Frontal cortex (tissue), 4 donors: ENCODE results near the gene GPR22. TPM values are rescaled to one million over a fixed set of nuclear protein-coding genes. Genes with fewer than 3 reads are reported as not detected.

Experiments used
- DNase-seq, 2 donors: peaks; one replicate each; pipeline ENCODE4 v3.0.0; 2012; ENCODE audit warnings: low spot score in 2 of 2
- FAIRE-seq: peaks from 2 replicates; lab custom pipeline; 2012; peaks lifted over from hg19 to GRCh38; lab: Jason Lieb, UNC
- total RNA-seq: library from RNA; depleted of rRNA; stranded (reverse); fragments of >200 nt; gene quantifications from one replicate; pipeline ENCODE4 v1.2.3, GENCODE V29; 2014
- donor health status: control.
- donor health status: control.
- donor health status: control.

Gene GPR22
- total RNA-seq, 1 donor from 2014 or later: 102 TPM

DNA sequence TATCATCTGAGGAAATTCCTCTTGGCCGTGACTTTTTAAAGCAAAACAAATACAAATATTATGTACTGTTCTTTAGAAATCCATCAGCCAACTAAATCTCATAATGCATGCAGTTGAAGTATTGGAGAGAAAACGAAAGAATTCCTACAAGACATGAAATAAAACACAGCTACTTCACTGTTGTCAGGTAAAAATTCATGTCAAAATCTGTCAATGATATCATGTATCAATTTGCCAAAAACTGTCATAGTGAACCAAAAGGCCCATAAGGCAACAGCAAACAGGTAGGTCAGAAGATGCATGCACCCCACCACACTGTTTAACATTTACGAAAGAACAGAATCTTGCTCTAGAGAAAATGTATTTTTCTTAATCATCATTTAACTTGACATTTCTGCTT, 2.3 kb downstream of the GPR22 start:
- no peak for DNase-seq
- FAIRE-seq: no peak

DNA sequence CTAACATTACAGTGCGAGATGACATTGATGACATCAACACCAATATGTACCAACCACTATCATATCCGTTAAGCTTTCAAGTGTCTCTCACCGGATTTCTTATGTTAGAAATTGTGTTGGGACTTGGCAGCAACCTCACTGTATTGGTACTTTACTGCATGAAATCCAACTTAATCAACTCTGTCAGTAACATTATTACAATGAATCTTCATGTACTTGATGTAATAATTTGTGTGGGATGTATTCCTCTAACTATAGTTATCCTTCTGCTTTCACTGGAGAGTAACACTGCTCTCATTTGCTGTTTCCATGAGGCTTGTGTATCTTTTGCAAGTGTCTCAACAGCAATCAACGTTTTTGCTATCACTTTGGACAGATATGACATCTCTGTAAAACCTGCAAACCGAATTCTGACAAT, 4.3 kb downstream of the GPR22 start:
- FAIRE-seq (no peak), DNase-seq (no peak)

DNA sequence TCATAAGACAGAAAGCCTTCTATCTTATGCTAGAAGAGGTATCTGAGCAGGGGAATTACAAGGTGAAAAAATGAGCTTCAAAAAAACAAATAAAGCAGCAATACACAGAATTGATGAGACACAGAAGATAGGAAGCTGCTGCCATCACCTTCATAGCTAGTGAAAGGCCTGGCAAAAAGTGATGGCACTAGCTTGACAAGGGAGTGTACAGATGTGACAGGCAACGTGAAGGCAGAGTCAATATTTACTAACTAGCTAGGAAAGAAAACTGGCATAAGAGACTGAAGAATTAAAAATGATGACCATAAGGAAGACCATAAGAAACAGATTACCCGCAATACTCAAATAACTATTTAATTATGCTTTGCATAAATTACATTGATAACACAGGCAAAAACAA, 9.4 kb downstream of the GPR22 start:
- FAIRE-seq: no peak
- DNase-seq: no peak

DNA sequence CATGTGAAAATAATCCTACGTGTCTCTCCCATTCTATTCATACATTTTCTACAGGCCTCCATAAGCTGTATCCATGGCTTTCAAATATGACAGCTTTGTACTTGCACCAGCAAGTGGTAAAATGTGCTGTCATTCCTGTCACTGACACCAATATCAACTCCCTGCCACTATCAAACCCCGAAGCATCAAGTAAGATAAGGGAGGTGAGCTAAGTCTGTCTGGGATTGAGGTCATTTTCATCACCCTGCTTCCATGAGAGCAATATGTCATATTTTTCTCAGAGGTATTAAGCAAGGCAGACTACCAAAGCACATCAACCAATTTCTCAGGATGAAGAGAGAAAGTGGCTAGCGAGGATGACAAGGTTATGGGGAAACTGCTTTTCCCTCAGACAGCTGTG, 11.1 kb downstream of the GPR22 start:
- FAIRE-seq: no peak
- no peak for DNase-seq

DNA sequence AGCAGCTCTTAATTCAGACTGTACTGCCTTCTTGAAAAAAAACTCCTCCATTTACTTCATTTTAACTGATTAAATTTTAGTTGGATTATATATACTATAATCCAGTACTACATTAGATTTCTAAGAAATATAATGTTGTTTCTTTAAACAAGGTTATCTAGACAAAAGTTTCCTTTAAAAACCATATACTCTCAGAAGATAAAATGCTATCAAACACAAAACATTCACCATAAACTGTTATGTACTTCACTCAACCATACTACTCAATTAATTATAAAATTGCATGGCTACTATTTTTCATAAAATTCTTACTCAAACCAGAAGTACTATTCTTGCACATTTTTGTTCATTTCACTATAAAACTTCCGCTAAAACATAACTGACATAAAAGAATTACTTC, 12.7 kb downstream of the GPR22 start:
- DNase-seq (no peak), FAIRE-seq (peak; percentile 39)

DNA sequence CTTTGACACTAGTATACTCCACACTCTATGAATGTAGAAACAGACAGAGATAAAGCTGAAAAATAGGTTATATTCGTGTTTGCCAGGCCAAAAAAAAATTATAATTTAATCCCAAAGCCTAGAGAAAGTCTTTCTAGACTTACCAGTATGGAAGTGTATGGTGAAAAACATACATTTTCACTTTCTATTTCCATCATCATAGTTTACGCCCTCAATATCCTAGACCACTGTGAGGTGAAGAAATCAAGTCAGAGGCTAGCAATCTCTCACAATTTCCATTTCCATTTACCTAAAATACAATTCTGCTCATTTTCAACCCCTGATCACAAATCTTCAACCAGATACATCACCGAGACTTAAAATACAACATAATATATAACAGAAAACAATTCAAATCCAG, 16.2 kb downstream of the GPR22 start:
- FAIRE-seq: no peak
- DNase-seq: no peak

DNA sequence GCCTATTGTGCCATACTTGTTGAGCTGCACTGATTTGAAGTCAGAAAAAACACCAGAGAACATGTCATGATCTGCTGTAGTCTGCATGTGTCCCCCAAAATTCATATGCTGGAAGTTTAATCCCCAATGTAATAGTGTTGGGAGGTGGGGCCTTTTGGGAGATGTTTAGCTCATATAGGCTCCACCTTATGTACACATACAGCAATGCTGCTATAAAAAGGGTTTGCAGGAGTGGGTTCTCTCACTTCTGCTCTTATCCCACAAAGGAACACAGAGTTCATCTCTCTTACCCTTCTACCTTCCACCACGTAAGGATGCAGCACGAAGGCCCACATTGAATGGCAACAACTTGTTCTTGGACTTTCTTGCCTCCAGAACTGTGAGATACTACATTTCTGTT, 23.0 kb downstream of the GPR22 start:
- no peak for DNase-seq
- FAIRE-seq: no peak

DNA sequence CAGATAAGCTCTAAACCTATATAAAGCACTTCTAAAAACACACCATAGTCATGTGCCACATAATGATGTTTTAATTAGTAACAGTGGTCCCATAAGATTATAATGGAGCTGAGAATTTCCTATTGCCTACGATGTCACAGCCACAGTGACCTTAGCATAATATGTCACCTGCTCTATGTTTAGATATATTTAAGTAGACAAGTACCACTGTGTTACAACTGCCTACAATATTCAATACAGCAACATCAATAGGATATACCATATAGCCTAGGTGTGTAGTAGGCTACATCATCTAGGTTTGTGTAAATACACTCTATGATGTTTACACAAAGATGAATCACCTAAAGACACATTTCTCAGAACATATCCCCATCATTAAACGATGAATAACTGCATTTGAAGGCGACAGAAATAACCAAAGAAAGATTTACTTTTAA, 24.5 kb downstream of the GPR22 start:
- DNase-seq: no peak
- no peak for FAIRE-seq

DNA sequence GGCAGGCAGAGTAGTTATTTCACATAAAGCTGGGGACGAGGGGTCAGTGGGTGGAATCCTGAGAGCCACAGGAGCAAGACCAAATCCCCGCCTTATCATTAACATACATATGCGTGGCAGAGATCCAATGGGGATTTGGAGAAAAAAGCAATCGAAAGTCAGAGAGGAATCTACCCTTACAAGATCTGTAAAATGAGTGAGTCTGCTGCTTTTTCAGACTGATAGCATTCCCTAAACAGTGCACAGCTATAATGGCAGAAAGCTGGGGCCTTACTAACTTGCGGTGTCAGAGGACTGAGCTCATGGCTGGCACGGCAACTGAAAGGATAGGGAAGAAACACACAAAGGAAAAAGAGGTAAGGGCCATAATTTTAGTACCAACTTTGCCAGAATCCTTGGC, 25.0 kb downstream of the GPR22 start:
- FAIRE-seq: no peak
- DNase-seq: no peak

DNA sequence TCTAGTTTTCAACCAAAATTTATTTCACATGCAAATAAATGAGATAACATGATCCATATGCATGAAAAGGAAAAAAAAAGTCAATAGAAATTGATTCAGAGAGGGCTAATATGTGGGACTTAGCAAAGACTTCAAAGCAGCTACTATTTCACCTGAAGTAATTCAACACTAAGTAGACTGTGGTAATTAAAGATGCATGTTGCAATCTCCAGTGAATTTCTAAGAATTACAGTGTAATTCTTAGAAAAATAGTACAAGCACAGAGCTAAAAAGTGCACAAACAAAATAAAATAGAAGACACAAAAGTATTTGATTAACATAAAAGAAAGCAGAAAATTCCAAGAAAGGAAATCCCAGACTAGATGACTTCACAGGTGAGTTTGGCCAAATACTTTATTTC, 25.7 kb downstream of the GPR22 start:
- FAIRE-seq: no peak

DNA sequence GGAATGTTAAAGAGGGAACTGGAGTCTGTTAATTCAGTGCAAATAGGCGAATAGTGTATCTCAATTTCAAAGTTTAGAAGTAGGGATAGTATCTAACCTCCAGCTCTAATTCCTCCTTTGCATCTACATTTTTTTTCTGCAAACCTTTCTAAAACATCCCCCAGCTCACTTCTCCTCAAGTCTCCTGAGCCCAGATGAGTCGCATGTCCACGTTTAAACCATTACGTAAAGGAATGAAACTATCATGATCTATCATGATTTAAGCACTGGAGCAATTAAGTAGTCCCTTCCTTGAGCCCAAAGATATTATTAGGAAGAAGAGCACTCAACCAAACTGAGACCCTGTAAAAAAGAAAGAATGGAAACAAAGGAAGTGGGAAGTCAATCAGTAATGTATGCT, 29.9 kb downstream of the GPR22 start:
- DNase-seq (no peak), FAIRE-seq (no peak)

More for the DNA sequence above, 25.7 kb downstream of the GPR22 start:
- no peak for DNase-seq

DNA sequence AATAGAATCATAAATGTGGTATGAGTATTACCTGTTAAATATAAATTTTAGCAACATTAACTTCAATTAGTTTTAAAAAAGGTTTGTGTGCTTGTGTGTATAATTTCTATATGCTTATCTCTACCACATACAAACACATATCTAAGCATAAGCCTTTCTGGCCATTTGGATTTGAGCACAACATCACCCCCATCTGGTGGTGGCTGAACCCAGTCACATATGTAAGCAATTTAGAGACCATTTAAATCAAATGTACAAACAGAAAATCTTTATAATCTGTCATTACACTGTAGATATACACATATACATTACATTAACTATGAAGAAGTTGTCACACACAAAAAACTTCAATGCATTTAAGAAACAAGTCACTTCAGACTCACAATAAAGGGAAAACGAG, 31.7 kb downstream of the GPR22 start:
- no peak for FAIRE-seq
- no peak for DNase-seq

DNA sequence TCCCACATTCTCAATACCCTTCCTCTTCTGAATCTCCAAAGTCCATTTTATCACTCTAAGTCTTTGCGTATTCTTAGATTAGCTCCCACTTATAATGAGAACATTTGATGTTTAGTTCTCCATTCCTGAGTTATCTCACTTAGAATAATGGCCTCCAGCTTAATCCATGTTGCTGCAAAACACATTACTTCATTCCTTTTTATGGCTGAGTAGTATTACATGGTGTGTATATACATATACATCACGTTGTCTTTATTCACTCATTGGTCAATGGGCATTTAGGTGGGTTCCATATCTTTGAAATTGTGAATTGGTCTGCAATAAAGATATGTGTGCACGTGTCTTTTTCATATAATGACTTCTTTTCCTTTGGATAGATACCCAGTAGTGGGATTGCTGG, 32.3 kb downstream of the GPR22 start:
- FAIRE-seq (no peak), DNase-seq (no peak)

DNA sequence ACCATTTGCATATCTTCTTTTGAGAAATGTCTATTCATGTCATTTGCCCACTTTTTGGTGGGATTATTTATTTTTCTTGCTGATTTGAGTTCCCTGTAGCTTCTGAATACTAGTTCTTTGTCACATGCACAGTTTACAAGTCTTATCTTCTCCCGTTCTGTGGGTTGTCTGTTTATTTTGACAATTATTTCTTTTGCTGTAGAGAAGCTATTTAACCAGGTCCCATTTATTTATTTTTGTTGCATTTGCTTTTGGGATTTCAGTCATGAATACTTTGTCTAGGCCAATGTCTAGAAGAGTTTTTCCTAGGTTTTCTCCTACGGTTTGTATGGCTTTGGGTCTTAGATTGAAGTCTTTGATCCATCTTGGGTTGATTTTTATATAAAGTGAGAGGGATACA, 32.9 kb downstream of the GPR22 start:
- DNase-seq: no peak
- FAIRE-seq: no peak

DNA sequence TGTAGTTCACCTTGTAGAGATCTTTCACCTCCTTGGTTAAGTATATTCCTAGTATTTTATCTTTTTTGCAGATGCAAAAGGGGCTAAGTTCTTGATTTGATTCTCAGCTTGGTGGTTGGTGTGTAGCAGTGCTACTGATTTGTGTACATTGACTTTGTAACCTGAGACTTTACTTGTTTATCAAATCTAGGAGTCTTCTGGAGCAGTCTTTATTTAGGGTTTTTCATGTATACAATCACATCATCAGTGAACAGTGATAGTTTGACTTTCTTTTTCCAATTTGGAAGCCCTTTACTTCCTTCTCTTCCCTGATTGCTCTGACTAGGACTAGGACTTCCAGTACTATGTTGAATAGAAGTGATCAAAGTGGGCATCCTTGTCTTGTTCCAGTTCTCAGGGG, 33.8 kb downstream of the GPR22 start:
- FAIRE-seq (no peak), DNase-seq (no peak)

DNA sequence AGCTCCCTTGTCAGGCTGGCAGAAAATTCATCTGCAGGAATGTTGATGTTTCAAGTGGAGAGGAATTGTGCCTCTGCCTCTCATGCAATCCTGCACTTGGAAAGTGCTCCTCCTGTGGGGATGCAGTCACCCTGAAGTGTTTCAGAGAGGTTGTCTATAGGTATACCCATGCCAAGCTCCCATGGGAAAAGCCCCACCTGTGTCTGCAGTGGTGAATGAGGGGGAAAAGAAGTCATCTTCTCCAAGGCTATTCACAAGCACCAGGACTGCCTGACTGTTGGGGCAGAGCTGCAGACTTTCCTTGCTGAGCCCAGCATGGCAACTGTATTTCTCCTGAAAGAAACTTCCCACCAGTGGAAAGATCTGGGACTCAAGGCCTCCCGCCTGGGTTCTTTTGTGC, 35.5 kb downstream of the GPR22 start:
- FAIRE-seq: no peak
- no peak for DNase-seq

DNA sequence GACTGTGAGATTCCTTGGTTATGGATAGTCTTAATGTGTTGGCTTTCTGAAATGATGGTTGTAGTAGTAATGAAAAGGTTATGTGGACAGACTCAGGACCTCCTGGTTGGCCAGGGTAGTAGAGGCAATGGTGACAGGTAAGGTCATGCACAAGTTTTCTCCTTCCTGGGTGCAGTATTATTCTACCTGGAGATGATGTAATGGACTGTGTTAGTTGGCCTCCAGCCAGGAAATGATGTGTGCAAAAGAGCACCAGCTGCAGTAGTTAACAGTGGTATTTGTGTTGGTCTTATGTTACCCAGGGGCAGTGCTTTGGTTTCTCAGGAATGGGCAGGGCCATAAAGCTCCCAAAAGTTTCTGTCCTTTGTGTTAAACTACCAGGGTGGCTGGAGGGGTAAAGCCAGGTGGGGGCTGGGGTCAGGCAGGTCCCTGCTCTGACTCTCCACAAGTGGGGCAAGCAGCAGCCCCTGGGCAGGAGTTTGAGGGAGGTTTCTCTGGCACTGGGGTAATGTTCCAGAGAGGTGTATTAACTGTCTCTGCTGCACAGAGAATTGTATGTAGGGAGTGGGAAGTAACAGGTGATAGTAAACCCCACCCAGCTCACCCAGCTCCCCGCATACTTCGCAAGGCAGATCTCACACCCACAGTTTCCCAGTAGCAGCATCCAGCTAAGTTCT, 36.3 kb downstream of the GPR22 start:
- no peak for FAIRE-seq
- no peak for DNase-seq

DNA sequence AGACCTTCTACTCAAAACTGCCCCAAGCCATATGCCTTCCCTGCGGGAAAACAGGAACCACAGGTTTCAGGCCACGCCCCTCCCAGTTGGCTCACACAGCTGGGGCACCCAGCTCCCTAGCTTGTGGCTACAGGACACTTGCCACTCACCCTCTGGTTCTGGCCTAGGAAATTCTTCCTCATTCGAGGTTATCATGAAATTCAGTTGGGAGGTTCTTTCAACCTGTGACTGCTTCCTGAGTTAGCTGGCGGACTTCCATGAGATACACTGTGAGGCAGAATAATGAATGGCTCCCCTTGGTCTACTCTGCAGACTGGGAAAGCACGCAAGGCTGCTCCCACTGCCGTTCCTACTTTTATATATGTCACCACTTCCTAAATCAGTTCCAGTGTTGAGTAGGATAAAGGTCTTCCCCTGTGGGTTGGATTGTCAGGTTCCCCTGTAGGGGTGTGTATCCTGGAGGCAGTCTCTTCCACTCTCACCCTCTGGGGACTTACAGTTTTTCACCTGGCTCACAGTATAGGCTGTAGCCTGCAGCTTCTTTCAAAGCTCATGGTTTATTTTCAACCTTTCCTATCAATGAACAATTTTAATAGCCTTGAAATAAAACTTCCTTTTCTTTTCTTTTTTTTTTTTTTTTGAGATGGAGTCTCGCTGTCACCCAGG, 37.0 kb downstream of the GPR22 start:
- no peak for DNase-seq
- no peak for FAIRE-seq
